HG02798 (cell line): ENCODE results near the gene MRPS35.

Source experiments
- ATAC-seq: cut with Tn5 transposase; IDR thresholded peaks from one replicate; pipeline ENCODE4 v1.9.1; 2021; ENCODE audit warnings: mild to moderate bottlenecking; ENCODE audit not compliant: unreplicated experiment, poor library complexity

MRPS35 gene

DNA sequence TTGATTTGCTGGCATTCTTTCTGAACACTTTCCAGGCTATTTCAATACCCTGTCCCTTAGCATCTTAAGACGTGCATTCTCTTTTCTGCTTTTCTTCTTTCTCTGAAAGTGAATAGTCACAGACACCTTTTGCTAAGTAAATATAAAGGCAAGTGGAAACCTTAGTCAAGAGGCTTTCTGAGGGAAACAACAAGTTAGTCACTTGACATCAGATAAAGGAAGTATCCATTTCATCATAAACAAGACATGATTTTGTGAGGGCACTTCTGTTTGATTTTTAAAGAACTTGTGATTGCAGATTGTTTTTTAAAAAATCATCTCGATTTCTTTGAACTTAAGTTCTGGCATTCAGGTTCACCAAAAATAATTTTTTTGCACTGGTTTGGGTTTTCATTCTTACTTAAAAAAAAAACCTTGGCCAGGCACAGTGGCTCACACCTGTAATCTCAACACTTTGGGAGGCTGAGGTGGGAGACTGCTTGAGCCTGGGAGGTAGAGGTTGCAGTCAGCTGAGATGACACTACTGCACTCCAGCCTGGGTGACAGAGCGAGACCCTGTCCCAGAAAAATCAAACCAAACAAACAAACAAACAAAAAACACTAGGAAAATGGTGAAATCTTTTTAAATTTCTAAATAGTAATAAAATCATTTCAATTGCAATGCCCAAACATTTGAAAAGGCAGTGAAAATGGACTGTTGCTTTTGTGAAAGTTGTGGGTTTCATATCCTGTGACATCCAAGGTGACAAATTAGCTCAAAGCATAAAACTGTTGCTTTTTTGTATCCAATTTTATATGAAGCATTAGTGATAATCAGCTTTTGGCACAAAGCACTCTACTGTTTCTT, 61.1 kb downstream of the MRPS35 start:
- no peak for ATAC-seq

GRCh38 chr12:27772328-27773049, 61.9 kb downstream of the MRPS35 start:
- ATAC-seq: no peak

- ATAC-seq: no peak
Observed at GRCh38 chr12:27777141-27777540, 66.5 kb downstream of the MRPS35 start.

DNA sequence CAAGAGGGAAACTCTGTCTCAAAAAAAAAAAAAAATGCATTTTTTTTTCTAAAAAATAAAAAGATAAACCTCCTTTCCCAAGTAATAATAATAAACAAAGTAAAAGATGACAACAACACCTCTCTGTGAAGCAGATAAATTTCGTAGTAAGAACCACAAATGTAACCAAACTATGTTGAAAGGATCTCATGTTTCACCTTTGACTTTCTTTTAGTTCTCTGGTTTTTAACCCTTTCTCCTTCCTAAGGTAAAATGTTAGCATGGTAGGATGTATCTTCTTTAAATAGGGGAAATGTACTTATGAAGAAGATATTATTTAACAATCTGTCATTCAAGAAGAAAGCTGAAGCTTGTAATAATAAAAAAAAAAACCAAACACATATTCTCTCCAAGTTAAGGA, 67.6 kb downstream of the MRPS35 start:
- ATAC-seq: no peak

- peak; percentile 15 for ATAC-seq
Observed at GRCh38 chr12:27779416-27779919, 68.8 kb downstream of the MRPS35 start.

DNA sequence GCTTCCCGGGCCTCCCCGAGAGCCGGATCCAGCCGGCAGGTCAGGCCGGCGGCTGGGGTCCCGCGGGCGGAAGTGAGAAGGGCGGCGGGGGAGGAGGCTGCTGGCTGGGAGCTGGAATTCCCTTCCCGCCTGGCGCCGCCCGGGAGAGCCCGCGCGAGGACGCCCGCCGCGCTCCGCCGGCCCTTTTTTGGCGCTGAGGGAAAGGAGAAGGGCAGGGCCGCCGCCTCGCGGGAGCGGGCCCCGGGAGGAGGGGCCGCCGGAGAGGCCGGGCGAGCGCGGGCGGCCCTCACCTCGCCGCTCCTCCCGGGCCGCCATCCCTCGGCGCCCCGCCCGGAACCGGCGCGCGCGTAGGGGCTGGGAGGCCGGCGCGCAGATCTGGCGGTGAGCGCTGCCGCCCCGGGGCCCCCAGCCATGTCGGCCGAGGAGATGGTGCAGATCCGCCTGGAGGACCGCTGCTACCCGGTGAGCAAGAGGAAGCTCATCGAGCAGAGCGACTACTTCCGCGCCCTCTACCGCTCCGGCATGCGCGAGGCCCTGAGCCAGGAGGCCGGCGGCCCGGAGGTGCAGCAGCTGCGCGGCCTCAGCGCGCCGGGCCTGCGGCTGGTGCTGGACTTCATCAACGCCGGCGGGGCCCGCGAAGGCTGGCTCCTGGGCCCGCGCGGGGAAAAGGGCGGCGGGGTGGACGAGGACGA, 69.4 kb downstream of the MRPS35 start, which contains the start of the genes KLHL42 and MANSC4:
KLHL42 (plus strand) TSS at position 314 of the 692 bp plus-strand sequence; CDS start at position 412, 98 bp downstream.
MANSC4 (minus strand) TSS at position 317 of the 692 bp plus-strand sequence. CDS start 8,960 bp downstream, outside the sequence.
- peak; percentile 82 for ATAC-seq

DNA sequence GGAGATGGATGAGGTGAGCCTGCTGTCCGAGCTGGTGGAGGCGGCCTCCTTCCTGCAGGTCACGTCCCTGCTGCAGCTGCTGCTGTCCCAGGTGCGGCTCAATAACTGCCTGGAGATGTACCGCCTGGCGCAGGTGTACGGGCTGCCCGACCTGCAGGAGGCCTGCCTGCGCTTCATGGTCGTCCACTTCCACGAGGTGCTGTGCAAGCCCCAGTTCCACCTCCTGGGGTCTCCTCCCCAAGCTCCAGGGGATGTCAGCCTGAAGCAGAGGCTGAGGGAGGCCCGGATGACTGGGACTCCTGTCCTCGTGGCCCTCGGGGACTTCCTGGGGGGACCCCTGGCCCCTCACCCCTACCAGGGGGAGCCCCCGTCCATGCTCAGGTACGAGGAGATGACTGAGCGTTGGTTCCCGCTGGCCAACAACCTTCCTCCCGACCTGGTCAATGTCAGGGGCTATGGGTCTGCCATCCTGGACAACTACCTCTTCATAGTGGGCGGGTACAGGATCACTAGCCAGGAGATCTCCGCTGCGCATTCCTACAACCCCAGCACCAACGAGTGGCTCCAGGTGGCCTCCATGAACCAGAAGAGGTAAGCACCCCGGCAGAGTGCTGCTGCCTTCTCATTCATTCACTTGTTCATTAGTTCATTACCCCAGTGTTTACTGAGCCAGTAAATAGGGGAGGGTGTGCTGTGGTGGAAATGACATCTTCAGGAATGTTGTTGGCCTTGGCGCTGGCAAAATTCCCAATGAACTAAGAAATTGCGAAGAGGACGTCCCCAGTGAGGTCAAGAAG, 70.2 kb downstream of the MRPS35 start:
- peak; percentile 37 for ATAC-seq

DNA sequence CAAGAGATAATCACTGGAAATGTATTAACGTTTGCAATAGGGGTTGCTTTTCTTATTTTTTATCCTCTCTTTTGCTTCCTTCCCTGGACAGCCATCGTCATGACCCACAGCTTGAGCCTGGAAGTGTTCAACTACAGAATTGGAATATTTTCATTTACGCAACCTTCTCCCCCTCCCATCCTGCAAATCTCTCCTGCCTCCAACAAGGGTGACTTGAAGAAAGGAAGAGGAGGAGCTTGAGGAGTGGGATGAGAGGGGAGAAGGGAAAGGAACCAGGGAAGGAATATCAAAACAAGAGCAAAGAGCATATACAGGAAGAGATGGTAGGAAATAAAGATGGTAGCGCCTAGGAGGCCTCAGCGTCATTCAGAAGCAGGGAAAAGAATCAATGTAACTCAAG, 71.0 kb downstream of the MRPS35 start:
- no peak for ATAC-seq

- ATAC-seq: no peak
Observed at GRCh38 chr12:27782481-27782880, 71.8 kb downstream of the MRPS35 start.

GRCh38 chr12:27785882-27786570, 75.4 kb downstream of the MRPS35 start:
- ATAC-seq: no peak

DNA sequence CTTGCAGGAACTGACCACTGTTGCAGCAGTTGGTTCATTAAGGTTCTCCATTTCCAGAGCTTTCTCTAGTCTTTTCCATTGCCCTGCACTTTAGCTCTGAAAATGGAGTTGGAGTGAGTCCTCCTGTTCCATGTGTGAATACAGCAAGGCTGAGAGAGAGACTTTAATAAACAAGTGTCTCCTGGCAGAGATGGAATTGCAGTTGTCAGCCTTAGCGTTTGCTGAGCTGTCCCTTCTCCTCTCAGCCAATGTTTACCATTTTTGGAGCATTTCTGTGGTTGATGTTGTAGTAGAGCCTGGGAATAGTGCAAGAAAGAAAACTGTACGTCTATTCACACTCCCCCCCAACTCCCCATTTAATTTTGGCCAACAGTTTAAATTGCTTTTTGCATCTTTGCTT, 76.9 kb downstream of the MRPS35 start:
- ATAC-seq: no peak

DNA sequence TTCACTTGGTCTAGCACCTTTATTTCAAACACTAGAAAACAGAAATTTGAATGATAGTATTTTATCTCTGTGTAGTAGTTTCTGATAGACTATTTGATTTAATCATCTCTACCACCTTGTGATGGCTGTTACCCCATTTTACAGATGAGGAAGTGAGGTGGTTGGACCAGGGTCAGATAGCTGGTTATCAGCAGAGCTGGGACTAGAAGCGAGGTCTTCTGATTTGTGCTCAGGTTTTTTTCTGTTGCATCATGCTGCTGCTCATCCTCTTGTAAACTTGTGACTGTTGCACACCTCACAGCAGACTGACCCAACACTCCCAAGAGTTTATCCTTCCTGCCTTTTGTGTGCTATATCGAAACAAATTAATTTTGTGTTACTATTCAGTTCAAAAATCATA, 79.5 kb downstream of the MRPS35 start:
- no peak for ATAC-seq

DNA sequence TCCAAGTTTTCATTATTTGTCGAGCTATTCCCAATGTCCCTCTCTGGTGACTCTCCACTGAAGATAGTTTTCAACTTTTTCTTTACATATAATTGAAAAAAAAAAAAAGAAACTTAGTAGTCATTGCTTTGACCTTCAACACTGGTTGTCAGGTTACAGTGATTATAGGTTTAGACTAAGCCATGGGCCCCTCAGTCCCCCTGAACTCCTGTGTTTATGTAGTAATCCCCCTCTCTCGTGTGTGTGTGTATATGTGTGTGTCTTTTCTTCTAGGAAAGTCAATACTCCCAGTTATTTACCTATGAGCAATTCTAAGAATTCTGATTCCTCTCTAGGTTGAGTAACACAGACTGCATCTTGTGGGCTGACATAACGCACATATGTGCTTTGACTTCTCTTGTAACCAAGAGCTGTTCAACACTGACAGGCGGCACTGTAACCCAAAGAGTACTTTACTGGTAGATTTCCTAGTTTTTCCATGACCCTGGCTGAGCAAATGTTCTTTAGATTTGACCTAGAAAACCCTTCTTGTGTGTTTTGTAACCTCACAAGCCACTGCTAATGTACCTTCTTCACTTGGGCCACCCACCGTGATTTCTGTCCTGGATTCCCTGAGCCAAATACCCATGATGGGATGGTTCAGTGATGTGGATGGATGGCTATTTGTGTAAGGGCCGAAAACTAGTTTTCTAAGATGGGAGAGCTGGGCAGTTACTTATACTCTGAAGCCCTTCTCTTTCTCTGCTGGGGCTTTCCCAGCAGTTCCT, 84.4 kb downstream of the MRPS35 start:
- ATAC-seq: no peak

- ATAC-seq: no peak
Observed at GRCh38 chr12:27796128-27796527, 85.5 kb downstream of the MRPS35 start.

DNA sequence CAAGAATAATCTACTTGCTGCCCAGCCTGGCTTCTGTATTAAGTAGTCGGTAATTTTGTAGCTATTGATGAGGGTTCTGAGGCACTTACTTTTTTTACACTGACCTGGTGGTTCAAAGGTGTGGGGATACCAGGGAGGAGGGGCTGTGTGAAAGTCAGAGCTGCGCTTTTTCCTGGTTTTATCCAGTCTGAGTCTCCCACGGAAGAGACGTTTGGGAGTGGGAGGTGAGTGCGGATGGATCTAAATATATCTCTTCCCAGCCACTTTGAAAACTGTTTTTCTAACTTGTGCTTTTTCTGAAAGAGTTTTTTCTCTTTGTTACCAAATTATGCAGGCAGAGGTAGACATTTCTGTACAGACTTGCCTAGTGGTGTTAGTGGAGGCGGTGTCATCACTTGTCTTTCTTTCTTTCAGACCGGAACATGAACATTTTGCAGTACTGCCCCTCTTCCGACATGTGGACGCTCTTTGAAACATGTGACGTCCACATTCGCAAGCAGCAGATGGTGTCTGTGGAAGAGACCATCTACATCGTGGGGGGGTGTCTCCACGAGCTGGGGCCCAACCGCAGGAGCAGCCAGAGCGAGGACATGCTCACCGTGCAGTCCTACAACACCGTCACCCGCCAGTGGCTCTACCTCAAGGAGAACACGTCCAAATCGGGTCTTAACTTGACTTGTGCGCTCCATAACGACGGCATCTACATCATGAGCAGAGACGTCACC, 86.8 kb downstream of the MRPS35 start:
- ATAC-seq: no peak

GRCh38 chr12:27800819-27801218, 90.2 kb downstream of the MRPS35 start:
- ATAC-seq: no peak

GRCh38 chr12:27801630-27802029, 91.0 kb downstream of the MRPS35 start:
- ATAC-seq: no peak

GRCh38 chr12:27802511-27802910, 91.9 kb downstream of the MRPS35 start:
- ATAC-seq: no peak
